NCI-H2081 treated with DMSO at 0.1 percent for 48 hours (cell line): ENCODE results near the gene UHRF1.
"Not testable (repeated sequence)": the region's sequence is repeated elsewhere in the genome, so short reads cannot be mapped to it uniquely, and the experiment has no call there.

ENCODE experiments used
- DNase-seq: peaks from one replicate; lab custom pipeline; 2025; lab: John Stamatoyannopoulos, UW

UHRF1 gene

DNA sequence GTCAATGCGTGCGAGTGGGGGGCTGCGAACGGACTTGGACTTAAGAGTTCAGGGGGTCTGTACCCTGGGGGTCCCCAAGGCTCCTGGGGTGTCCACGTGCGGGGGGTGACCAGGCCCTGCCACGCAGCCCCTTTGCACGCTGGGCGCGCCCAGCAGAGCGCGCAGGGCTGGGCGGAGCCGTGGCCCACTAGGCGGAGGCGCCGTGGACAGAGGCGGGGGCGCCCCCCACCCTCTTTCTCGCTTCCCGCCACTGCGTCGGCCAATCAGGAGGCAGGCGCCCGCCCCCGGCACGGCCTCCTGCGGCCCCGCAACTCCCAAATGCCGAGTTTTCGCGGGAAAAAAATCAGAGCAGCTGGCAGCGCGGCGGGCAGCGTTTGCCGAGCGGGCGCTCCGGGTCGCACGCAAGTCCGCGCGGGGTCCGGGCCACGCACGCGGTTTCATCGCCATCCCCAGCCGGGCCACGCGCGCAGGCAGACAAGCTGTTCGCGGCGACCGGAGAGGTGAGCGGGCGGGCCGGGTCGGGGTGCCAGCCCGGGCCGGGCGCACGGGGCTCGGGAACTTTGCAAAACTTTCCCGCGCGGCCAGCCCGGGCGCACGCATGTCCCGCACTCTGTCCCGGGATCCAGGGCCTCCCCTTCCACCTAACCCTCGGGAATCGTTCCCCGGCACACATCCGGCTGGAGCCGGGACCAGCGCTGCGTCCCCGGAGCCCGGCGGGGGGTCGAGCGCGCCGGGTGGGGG is at the start of gene UHRF1:
UHRF1 (plus strand) TSS at position 346 of the 741 bp plus-strand sequence. CDS start 1,385 bp downstream, outside the sequence.
- DNase-seq, result no peak

DNA sequence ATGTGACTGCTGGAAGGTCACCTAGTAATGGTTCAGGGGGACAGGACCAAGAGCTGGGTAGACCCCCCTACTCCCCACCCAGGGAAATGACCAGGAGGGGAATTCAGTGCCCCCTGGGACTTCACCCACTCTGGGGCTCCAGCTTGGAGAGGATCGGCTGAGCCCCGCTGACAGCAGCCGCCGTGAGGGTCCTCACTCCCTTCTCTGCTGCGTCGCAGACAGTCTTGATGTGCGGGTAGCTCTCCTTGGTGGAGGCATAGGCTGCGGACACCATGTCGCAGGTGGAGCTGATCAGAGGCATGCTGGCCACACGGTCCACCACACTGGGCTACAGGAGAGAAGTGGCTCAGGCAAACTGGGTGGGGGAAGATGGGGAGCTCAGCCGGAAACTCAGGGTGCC is 49.6 kb upstream of the UHRF1 start:
- DNase-seq, result no peak

DNA sequence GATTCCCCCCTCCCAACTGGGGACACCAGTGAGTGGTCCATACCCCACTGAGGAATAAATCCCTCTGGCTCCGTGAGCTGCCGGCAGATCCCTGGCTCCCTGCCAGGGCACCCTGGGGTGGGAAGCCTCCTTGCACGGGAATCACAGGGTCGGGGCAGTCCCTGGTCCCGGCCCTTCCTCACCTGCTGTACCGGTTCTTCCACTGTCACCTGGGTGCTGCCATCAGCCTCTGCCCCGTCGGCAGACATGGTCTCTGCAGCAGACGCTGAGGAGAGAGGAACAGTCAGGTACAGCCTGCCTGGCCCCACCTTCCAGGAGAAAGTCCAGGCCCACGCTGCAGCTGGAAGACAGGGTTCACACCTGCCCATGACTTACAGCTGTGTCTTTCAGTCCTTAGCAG is 48.2 kb upstream of the UHRF1 start:
- no peak for DNase-seq

DNA sequence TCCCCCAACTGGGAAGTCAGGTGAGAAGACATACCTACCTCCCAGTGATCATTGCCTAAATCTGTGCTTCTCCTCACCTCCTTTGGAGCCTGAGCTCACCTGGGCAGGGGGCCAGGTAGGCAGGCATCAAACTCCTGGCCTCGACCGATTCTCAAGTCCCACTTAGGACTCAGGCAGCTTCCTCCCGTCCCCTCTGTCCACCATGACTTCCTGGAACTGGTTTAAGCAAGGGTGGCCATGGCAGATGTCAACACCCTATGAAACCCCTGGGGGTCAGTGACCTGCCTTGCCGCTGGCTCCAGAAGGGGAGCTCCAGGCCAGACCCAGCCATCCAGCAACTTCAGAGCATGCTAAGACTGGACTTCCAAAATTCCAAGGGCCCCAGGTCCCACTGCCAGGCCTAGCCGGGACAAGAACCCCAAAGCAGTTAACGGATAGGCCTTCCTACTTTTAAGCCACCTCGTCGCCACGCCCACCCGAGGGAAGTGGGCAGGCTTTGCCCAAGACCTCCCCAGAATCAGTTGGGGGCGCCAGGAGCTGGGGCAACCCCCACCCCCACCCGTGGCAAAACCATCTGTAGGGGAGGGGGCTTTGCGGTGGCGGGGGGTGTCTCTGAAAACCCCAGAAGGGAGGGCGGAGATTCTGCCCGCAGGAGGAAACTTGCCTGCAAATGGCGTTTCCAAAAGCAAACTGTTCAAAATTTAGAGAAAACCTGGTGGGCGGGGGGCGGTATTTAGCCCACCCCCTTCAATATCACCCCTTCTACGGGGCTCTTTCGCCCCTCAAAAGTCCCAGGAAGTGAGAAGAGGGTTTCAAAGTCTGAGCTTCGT is 42.5 kb upstream of the UHRF1 start:
- DNase-seq, result no peak

GRCh38 chr19:4867534-4868285 is 41.6 kb upstream of the UHRF1 start, which contains the start of gene PLIN3:
Gene PLIN3 (minus strand): TSS chr19:4867667. CDS start chr19:4861394, 6,273 bp downstream.
- no peak for DNase-seq

DNA sequence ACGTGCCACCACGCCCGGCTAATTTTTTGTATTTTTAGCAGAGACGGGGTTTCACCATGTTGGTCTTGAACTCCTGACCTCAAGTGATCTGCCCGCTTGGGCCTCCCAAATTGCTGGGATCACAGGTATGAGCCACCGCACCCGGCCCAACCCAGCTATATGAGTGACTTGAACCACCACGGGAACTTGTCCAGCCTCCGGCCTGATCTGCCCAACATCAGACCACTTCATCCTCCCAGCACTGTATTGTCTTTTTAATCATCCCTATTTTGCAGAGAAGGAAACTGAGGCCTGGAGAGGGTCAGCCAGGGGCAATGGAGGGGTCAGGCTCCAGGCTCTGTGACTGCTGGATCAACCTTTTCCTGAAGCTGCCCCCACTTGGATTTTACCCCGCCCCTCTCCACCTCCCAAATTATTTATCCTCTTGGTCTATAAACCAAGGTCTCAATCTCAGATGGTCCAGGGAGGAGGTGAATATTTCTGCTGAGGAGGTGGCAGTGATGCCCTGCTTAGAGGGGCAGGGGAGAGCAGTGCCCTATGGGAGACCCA is 40.9 kb upstream of the UHRF1 start:
- no peak for DNase-seq

DNA sequence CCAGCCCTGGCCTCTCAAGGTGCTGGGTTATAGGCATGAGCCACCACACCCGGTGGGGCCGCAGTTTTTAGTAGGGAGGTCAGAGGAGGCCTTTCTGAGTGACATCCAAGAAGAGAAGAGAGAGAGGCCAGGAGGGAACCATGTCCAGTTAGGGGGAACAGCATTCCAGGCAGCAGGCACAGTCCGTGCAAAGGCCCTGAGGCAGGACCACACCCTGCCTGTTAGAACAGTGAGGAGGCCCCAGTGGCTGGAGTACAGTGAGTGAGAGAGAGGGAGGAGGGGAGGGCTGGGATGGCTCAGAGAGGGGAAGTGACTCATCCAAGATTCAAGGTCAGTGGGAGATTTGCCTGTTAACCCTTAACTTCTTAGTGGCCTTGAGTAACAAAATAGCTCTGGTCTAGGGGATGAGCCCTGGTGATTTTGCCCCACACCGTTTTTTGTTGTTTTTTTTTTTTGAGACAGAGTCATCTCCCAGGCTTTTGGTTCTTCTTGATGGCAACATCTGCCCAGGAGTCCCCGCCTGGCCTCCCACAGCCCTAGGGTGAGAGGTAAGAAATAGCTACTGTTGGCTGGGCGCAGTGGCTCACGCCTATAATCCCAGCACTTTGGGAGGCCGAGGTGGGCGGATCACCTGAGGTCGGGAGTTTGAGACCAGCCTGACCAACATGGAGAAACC is 39.1 kb upstream of the UHRF1 start:
- no peak for DNase-seq

GRCh38 chr19:4871711-4872110 is 37.6 kb upstream of the UHRF1 start:
- no peak for DNase-seq

GRCh38 chr19:4873930-4874329 is 35.4 kb upstream of the UHRF1 start:
- DNase-seq, result no peak

GRCh38 chr19:4877753-4878490 is 31.4 kb upstream of the UHRF1 start:
- DNase-seq, result no peak

DNA sequence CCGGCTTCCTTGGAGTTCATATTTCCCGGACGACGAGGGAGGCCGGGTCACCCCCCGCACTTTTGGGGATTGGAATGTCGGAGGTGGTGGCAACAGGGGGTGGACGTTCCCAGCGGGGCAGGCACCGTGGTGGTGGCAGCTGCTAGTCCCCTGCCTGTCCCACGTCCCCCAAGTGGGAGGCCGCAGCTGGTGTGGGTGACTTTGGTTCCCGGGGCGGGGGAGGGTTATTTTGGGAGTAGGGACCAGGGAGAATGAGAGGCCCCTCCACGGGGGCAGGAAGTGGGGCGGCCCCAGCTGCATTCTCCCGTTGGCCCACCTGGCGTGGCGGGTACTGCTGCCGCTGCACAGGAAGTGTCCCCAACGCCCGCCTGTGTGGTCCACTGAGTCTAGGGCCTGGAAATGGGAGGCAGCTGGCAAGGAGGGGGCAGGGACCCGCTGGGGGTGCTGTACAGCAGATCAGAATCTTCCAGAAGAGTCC is 30.8 kb upstream of the UHRF1 start:
- no peak for DNase-seq

- DNase-seq, result no peak
Measured at GRCh38 chr19:4879041-4879440, 30.3 kb upstream of the UHRF1 start.

GRCh38 chr19:4882874-4883273 is 26.4 kb upstream of the UHRF1 start:
- not testable (repeated sequence) for DNase-seq

- DNase-seq, result not testable (repeated sequence)
Measured at GRCh38 chr19:4884993-4885392, 24.3 kb upstream of the UHRF1 start.

DNA sequence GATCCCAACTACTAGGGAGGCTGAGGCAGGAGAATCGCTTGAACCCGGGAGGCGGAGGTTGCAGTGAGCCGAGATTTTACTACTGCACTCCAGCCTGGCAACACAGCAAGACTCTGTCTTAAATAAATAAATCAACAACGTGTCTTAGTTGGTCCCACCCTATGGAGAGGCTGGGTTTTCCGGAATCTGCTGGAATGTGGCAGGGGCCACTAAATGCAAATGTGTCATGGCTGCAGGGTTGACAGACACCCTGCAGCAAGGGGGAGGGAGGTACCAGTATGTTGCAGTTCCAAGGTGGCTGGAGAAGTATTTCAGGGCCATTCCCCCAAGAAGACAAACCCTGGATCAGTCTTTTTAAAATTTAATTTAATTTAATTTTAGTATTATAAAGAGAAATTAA is 21.5 kb upstream of the UHRF1 start:
- not testable (repeated sequence) for DNase-seq

DNA sequence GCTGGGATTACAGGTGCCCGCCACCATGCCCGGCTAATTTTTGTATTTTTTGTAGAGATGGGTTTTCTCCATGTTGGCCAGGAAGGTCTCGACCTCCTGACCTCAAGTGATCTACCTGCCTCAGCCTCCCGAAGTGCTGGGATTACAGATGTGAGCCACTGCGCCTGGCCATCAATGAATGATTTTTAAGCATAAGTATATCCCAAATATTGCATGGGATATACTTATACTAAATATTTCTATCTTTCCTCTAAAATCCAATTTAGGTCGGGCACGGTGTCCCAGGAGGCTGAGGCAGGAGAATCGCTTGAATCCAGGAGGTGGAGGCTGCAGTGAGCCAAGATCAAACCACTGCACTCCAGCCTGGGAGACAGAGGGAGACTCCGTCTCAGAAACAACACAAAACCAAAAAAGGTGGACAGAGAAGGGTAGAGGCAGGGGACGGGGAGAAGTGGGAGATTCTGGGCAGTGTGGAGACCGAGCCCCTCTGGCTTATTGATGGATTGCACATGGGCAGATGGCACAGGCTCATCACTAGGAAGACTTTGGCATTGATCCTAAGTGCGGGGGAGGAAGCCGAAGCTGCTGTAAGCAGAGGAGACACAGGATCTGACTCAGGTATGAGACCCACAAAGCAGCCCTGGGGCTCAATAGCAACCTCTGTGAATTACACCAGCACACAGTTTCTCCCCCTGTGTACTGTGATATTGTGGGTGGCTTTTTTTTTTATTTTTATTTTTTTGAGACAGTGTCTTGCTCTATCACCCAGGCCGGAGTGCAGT is 20.1 kb upstream of the UHRF1 start:
- no peak for DNase-seq

- no peak for DNase-seq
Measured at GRCh38 chr19:4891066-4891465, 18.2 kb upstream of the UHRF1 start.

GRCh38 chr19:4892962-4893361 is 16.3 kb upstream of the UHRF1 start:
- DNase-seq, result not testable (repeated sequence)

DNA sequence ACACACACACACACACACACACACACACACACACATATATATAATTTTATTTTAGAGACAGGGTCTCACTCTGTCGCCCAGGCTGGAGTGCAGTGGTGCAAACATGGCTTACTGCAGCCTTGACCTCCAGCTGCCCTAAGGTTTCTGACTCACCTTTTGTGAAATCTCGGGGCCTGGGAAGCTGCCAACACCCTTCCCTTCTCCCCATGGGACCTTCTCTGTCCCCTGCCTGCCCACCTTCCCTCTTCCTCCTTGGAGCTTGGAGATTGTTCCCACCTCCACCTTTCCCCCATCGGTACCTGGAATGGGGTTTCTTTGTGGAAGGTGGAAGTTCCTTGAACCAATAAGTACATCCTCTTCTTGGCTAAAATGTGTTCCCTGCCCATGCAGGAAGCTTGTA is 12.9 kb upstream of the UHRF1 start:
- DNase-seq, result no peak

DNA sequence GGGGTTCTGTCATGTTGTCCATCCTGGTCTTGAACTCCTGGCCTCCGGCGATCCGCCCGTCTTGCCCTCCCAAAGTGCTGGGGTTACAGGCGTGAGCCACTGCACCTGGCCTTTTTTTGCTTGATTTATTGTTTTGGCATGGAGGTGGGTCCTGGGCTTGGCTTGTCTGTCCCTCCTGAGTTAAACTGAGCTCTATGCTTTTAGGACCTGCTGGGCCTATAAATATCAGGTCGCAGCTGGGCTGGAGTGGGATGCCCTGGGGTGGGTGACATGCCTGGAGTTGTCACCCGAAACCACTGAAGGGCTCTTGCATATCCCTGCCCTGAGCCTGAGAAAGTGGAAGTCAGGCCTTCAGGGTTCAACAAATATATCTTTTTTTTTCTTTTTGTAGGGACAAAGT is 12.2 kb upstream of the UHRF1 start:
- no peak for DNase-seq
